GM12878 (cell line): ENCODE measurements around the gene ITIH1.

Source experiments
- CBFB ChIP-seq: IDR thresholded peaks from 2 replicates; pipeline ENCODE4 v1.6.1; 2016; ENCODE audit warnings: antibody characterized with exemption, low read depth
- CEBPB ChIP-seq, 2 experiments: fragments of 150-350 bp in 1 of 2; IDR thresholded peaks; 2 replicates each; pipeline ENCODE4 v1.6.1; 2012 to 2014; ENCODE audit warnings: low read depth in 2 of 2, low read length in 2 of 2, borderline replicate concordance in 1 of 2, inconsistent platforms in 1 of 2
- CHD4 ChIP-seq: fragments of 200-600 bp; sonication (generic); IDR thresholded peaks from 2 replicates; pipeline ENCODE4 v1.6.1; 2016; ENCODE audit warnings: mild to moderate bottlenecking
- CTCF ChIP-seq, 3 experiments: IDR thresholded peaks in 2 of 3; conservative IDR thresholded peaks in 1 of 3; 2 replicates each; pipeline ENCODE4 v1.5.1; 2011; ENCODE audit warnings: low read depth in 3 of 3, low read length in 3 of 3, mild to moderate bottlenecking in 3 of 3, control low read depth in 2 of 3, moderate library complexity in 2 of 3, inconsistent platforms in 1 of 3, mixed read lengths in 1 of 3; ENCODE audit not compliant: control insufficient read depth in 2 of 3, insufficient read depth in 1 of 3; ENCODE audit errors: extremely low read depth in 1 of 3
- EZH2 ChIP-seq: IDR thresholded peaks from 2 replicates; pipeline ENCODE4 v1.6.1; 2012; ENCODE audit warnings: low read depth, mild to moderate bottlenecking, control low read depth, inconsistent platforms, low read length, borderline replicate concordance; ENCODE audit not compliant: control insufficient read depth
- FOXM1 ChIP-seq: IDR thresholded peaks from 2 replicates; pipeline ENCODE4 v1.6.1; 2012; ENCODE audit warnings: low read depth, mild to moderate bottlenecking, inconsistent platforms, low read length, moderate library complexity
- GABPA ChIP-seq: IDR thresholded peaks from 2 replicates; pipeline ENCODE4 v1.6.1; 2014; ENCODE audit warnings: antibody characterized with exemption, low read depth, mild to moderate bottlenecking, inconsistent platforms
- MAX ChIP-seq: IDR thresholded peaks from 2 replicates; pipeline ENCODE4 v1.6.1; 2012; ENCODE audit warnings: low read depth, low read length, improper control_type of control experiment
- NFYA ChIP-seq: IDR thresholded peaks from 2 replicates; pipeline ENCODE4 v1.6.1; 2011; ENCODE audit warnings: low read depth, mild to moderate bottlenecking, low read length, improper control_type of control experiment, borderline replicate concordance
- SPI1 ChIP-seq: IDR thresholded peaks from 2 replicates; pipeline ENCODE4 v1.6.1; 2011; ENCODE audit warnings: low read depth, mild to moderate bottlenecking, low read length, moderate library complexity, borderline replicate concordance; ENCODE audit not compliant: insufficient read depth
- TAF1 ChIP-seq: IDR thresholded peaks from 2 replicates; pipeline ENCODE4 v1.6.1; 2011; ENCODE audit warnings: mild to moderate bottlenecking, low read depth, low read length, borderline replicate concordance
- ZNF24 ChIP-seq: fragments of 450-650 bp; IDR thresholded peaks from 2 replicates; pipeline ENCODE4 v1.6.1; 2017; ENCODE audit warnings: antibody characterized with exemption, mild to moderate bottlenecking
- TF ChIP-seq, protein P1 (sequence below): fragments of 150-350 bp; IDR thresholded peaks from 2 replicates; pipeline ENCODE4 v1.6.1; 2016; ENCODE audit warnings: low read depth, low read length
- TF ChIP-seq, protein P2 (sequence below): IDR thresholded peaks from 2 replicates; pipeline ENCODE4 v1.6.1; 2012; ENCODE audit warnings: low read length, inconsistent platforms

- TF ChIP-seq CEBPB (IDR thresholded peaks at IDR 0.05; ENCODE audit: borderline replicate concordance in 1 of 2, low read depth in 2 of 2, low read length in 2 of 2): no peak
- no peak for TF ChIP-seq FOXM1
- TF ChIP-seq ZNF24: no peak
- no peak for TF ChIP-seq CHD4
- no peak for TF ChIP-seq CTCF (IDR thresholded peaks at IDR 0.05 in 2 of 3, conservative IDR thresholded peaks at IDR 0.05 in 1 of 3; ENCODE audit: control insufficient read depth in 2 of 3, extremely low read depth in 1 of 3, insufficient read depth in 1 of 3, low read depth in 3 of 3, low read length in 3 of 3)
- TF ChIP-seq CBFB: no peak
- no peak for TF ChIP-seq SPI1
- TF ChIP-seq NFYA: no peak
- no peak for TF ChIP-seq EZH2
- TF ChIP-seq GABPA: no peak
- no peak for TF ChIP-seq TAF1
- TF ChIP-seq, protein P1, sequence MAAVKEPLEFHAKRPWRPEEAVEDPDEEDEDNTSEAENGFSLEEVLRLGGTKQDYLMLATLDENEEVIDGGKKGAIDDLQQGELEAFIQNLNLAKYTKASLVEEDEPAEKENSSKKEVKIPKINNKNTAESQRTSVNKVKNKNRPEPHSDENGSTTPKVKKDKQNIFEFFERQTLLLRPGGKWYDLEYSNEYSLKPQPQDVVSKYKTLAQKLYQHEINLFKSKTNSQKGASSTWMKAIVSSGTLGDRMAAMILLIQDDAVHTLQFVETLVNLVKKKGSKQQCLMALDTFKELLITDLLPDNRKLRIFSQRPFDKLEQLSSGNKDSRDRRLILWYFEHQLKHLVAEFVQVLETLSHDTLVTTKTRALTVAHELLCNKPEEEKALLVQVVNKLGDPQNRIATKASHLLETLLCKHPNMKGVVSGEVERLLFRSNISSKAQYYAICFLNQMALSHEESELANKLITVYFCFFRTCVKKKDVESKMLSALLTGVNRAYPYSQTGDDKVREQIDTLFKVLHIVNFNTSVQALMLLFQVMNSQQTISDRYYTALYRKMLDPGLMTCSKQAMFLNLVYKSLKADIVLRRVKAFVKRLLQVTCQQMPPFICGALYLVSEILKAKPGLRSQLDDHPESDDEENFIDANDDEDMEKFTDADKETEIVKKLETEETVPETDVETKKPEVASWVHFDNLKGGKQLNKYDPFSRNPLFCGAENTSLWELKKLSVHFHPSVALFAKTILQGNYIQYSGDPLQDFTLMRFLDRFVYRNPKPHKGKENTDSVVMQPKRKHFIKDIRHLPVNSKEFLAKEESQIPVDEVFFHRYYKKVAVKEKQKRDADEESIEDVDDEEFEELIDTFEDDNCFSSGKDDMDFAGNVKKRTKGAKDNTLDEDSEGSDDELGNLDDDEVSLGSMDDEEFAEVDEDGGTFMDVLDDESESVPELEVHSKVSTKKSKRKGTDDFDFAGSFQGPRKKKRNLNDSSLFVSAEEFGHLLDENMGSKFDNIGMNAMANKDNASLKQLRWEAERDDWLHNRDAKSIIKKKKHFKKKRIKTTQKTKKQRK: no peak
- TF ChIP-seq, protein P2, sequence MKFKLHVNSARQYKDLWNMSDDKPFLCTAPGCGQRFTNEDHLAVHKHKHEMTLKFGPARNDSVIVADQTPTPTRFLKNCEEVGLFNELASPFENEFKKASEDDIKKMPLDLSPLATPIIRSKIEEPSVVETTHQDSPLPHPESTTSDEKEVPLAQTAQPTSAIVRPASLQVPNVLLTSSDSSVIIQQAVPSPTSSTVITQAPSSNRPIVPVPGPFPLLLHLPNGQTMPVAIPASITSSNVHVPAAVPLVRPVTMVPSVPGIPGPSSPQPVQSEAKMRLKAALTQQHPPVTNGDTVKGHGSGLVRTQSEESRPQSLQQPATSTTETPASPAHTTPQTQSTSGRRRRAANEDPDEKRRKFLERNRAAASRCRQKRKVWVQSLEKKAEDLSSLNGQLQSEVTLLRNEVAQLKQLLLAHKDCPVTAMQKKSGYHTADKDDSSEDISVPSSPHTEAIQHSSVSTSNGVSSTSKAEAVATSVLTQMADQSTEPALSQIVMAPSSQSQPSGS: no peak
- no peak for TF ChIP-seq MAX
Observed at GRCh38 chr3:52789746-52790040, 12.3 kb downstream of the ITIH1 start.
